ENCODE measurements around the gene RAC2.

RAC2 gene

GRCh38 chr22:37199103-37199759, 44.8 kb downstream of the RAC2 start:
- DNase-seq (ENCODE audit: insufficient read length, low spot score) = peak; percentile 73
- peak; percentile 82 for TF ChIP-seq POLR2A (IDR thresholded peaks at IDR 0.05; ENCODE audit: low read depth, low read length)
- peak; percentile 85 for FAIRE-seq

GRCh38 chr22:37198258-37199102, 45.6 kb downstream of the RAC2 start:
- DNase-seq (ENCODE audit: insufficient read length, low spot score) (peak; percentile 54), FAIRE-seq (no peak)
- no peak for TF ChIP-seq POLR2A (IDR thresholded peaks at IDR 0.05; ENCODE audit: low read depth, low read length)

GRCh38 chr22:37197451-37198257, 46.4 kb downstream of the RAC2 start:
- DNase-seq (ENCODE audit: insufficient read length, low spot score) (peak; percentile 65), FAIRE-seq (peak; percentile 95)

DNA sequence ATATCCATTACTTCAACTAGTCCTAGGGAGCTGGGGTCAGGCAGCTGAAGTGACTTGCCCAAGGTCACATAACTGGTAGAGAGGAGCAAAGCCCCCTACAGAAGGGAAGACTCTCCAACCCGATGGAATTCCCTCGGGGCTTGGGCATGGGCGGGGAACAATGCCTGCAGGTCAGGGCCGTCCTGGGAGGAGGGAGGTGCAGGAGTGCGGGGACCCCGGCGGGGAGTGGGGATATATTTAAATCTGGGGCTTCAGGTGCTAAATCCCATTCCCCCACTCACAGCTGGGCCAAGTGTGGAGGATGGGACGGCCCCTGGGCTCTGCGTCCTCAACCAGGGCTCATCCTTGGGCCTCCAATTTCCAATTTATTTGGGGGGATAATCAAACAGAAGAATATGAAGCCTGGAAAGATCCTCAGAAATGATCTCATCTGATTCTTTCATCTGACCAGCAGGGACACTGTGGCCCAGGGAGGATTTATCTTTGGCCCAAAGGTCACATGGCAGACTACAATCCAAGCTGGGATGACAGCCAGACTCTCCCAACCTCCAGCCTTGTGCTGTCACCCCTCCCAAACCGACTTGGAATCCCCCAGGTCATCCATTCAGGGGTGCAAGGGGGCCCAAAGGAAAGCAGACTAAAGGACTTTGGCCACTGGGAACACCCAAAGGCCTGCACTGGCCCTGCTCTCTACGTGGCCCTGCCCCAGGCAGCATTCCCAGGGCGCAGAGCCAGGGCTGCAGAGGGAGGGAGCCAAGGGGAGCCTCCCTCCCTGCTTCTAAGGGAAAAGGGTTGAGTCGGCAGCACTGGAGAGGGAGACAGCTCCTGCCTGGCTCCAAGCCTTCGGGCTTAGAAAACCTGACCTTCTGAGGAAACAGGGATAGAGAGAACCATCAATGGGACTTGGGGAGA, 47.3 kb downstream of the RAC2 start:
- TF ChIP-seq POLR2A (IDR thresholded peaks at IDR 0.05; ENCODE audit: low read depth, low read length) = no peak
- peak; percentile 58 for DNase-seq (ENCODE audit: insufficient read length, low spot score)
- FAIRE-seq = peak; percentile 80

More at GRCh38 chr22:37197451-37198257, 46.4 kb downstream of the RAC2 start:
- no peak for TF ChIP-seq POLR2A (IDR thresholded peaks at IDR 0.05; ENCODE audit: low read depth, low read length)

- TF ChIP-seq POLR2A (IDR thresholded peaks at IDR 0.05; ENCODE audit: low read depth, low read length) = no peak
- no peak for DNase-seq (ENCODE audit: insufficient read length, low spot score)
- FAIRE-seq = no peak
Observed at GRCh38 chr22:37195921-37196320, 48.1 kb downstream of the RAC2 start.

DNA sequence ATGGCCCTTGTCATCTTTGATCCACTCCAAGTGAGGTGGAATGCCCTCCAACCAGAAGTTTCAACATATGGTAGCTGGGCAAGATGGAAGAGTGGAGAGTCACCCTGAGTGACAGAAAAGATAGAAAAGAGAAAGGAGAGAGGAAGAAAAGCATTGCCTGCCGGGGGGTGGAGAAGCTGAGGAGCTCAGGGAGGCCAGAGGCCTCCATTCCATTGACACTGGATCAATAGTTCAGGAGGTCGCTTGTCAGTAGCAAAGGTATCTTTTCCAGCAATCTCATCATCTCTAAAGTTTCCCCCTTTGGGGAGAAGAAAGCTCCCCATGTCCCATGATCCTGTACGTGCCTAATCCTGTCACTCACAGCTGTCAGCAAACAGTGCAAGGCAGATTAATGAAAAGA, 49.3 kb downstream of the RAC2 start:
- no peak for TF ChIP-seq POLR2A (IDR thresholded peaks at IDR 0.05; ENCODE audit: low read depth, low read length)
- DNase-seq (ENCODE audit: insufficient read length, low spot score) (no peak), FAIRE-seq (no peak)

GRCh38 chr22:37193629-37194191, 50.4 kb downstream of the RAC2 start:
- TF ChIP-seq POLR2A (IDR thresholded peaks at IDR 0.05; ENCODE audit: low read depth, low read length) = no peak
- DNase-seq (ENCODE audit: insufficient read length, low spot score) = no peak
- no peak for FAIRE-seq

GRCh38 chr22:37192741-37193140, 51.3 kb downstream of the RAC2 start:
- DNase-seq (ENCODE audit: insufficient read length, low spot score) (no peak), FAIRE-seq (no peak)
- TF ChIP-seq POLR2A (IDR thresholded peaks at IDR 0.05; ENCODE audit: low read depth, low read length) = no peak

GRCh38 chr22:37192204-37192603, 51.9 kb downstream of the RAC2 start:
- no peak for TF ChIP-seq POLR2A (IDR thresholded peaks at IDR 0.05; ENCODE audit: low read depth, low read length)
- FAIRE-seq (no peak), DNase-seq (ENCODE audit: insufficient read length, low spot score) (no peak)

DNA sequence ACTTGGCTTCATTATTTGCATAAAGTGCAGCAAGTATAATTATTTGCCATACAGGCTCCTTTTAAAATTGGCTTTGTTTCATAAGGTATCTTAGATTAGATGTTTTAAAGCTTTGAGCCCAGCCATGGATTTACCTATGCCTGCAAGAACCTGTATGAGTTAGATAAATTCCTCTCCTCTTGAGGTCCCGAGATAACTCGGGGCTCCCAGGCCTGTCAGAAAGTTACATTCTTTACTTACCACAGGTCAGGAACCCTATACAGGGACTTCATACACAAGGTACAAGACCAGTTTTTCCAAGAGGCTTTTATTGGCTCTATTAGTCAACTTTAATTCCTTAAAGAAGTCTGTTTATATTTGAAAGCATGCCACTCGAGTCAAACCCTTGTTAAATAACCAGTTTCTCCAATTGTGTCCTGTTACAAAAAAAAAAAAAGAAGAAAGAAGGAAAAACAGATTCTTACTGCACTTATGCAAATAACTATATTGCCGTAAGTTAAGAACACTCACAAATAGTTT, 53.7 kb downstream of the RAC2 start:
- DNase-seq (ENCODE audit: insufficient read length, low spot score) (no peak), FAIRE-seq (no peak)
- no peak for TF ChIP-seq POLR2A (IDR thresholded peaks at IDR 0.05; ENCODE audit: low read depth, low read length)

- TF ChIP-seq POLR2A (IDR thresholded peaks at IDR 0.05; ENCODE audit: low read depth, low read length) = no peak
- peak; percentile 73 for FAIRE-seq
- DNase-seq (ENCODE audit: insufficient read length, low spot score) = no peak
Observed at GRCh38 chr22:37188901-37189466, 55.1 kb downstream of the RAC2 start.

All from H54 (cell line).